H4 (cell line): ENCODE data around the gene MESD. TPM values are rescaled to one million over a fixed set of nuclear protein-coding genes. Genes with fewer than 3 reads are reported as not detected.

Experiments
- DNase-seq: peaks from one replicate; pipeline ENCODE4 v3.0.0-alpha.2; 2015; ENCODE audit warnings: low spot score
- total RNA-seq: library from RNA; depleted of rRNA; stranded (reverse); fragments of >200 nt; shearing (Covaris generic); gene quantifications from 2 replicates; pipeline ENCODE4 v1.2.3, GENCODE V29; 2014

Gene MESD
- total RNA-seq, 1 experiment from 2014 or later: 28.9 TPM

DNA sequence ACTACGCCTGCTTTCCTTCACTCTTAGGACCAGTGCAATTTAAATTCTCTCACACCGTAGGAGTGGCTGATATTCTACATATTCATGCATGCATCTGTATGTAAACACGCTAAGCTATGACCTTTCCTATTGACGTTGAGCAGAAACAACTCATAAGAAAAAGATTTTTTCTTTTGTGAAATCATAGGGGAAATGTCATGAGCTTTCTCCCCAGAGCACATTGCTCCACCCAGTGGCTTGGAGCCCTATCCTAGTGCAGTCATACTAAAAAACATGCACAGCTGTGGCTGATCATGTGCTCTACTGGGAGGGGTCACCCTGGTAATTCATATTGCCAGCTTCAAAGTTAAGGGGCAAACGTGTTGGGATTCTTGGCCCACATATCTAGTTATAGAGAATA is 1.8 kb upstream of the MESD start:
- DNase-seq: no peak

GRCh38 chr15:80990955-80991354 is 1.3 kb upstream of the MESD start:
- no peak for DNase-seq

DNA sequence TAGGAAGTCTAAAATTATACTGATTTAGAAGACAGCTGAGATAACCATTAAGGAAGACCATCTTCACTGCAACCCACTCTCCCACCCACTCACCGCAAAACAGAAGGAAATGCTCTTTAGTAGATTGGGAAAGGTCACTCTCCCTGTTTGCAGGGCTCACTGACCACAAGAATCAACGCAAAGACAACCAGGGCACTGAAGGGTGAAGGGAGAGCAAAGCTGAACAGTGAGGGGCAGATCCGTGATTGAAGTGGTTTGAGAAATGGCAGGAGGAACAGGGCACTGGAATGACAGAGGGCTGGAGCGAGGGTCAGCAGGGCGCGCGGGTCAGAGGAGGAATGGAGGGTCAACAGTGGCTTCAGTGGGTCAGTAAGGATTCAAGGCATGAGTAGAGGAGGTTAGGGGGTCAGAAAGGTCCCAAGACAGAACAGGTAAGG is 520 bp downstream of the MESD start:
- DNase-seq: no peak

DNA sequence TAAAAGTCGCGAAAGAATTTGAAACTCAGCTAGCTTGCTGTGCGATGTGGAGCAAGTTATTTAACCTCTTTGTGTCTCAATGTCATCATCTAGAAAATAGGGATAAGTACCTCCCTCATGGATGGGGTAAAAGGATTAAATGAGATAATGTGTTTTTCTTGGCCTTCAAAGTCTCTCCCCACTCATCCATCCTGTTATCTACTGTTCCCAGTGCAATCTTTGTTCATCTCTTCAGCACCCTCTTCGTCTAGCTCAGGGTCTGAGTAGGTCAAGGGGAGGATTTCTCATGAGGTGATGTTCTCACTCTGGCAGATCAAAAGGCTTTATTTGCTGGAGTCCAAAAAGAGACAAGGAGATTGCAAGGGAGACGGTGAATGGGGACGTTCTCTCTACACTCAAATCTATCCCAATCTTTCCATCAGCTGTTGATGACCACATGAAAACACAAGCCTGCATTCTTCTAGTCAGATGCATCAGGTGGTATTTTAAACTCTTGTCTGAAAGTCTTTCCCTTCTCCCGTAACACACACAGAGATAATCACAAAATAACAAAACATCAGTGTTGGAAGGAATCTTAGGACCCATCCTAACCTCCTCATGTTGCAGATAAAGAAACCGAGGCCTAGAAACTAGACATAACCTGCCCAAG is 1.3 kb downstream of the MESD start:
- no peak for DNase-seq

DNA sequence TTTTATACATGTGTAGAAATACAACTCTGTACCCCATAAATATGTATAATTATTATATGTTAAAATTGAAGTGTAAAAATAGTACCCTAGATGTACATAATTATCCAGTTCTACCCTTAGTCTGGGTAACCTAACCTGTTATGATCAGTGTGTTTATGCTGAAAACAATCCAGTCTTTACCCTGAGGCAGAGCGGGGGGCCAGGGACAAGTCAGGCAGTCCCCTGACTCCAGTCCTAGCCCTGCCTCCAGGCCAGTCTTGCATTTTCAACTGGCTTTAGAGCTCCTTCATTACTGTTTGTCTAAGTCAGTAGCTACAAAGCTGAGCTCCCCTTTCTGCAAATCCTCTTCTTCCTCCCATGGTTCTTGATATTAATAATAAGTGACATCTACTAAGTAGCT is 3.1 kb downstream of the MESD start:
- no peak for DNase-seq

- DNase-seq: no peak
These were observed 3.6 kb downstream of the MESD start for GRCh38 chr15:80985981-80986380.

- DNase-seq: no peak
These were observed 4.8 kb downstream of the MESD start for GRCh38 chr15:80984856-80985255.

- no peak for DNase-seq
These were observed 6.8 kb downstream of the MESD start for GRCh38 chr15:80982839-80983238.

GRCh38 chr15:80982205-80982604 is 7.4 kb downstream of the MESD start:
- DNase-seq: no peak

- DNase-seq: no peak
These were observed 9.9 kb downstream of the MESD start for GRCh38 chr15:80979538-80980200.

DNA sequence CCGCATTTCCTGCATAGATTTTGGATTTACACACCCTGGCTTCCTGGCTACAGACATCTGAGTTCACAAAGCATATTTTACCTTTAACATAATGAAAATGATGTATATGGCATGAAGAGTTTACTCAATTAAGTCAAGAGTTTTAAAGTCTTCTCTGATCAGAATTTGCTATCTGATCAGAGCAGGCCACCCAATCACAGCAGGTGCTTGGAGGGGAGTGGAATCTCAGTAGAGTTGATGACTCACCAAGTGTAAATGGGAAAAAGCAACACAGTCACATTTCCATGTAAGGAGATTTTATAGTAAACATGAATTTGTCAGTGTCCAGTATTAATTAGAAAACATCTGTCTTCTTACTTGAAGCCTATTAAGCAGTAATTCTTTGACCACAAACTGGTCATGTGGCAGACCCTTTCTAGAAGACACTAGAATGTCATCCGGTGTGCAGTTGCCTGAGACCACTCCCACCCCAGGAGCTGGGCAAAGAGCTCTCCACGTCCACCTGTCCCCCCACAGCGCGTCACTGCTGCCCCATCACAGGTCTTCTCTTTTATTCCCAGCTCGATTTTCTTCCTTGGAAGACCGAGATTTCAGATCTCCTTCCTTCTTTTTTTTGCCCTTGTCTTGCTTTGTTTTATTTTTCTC is 10.8 kb downstream of the MESD start:
- DNase-seq: no peak

- no peak for DNase-seq
These were observed 12.0 kb downstream of the MESD start for GRCh38 chr15:80977627-80978036.

DNA sequence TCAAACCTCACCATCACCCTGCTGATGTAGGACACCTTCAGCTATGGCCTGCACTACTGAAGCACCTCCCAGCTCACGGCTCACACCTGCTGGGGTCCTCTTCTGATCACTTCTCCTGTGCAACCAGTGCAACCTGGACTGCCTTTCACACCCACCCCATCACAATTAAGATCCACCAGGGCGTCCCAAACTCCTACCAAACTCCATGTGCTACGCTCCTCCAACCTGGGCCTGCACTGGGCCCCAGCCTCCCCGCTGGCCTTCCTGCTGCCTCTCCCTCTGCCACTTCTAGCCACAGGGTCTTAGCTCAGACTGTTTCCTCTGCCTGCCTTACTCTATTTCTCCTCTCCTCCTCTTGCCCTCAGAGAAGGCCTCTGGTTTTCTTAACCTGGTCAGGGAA is 12.8 kb downstream of the MESD start:
- no peak for DNase-seq

- no peak for DNase-seq
These were observed 14.7 kb downstream of the MESD start for GRCh38 chr15:80974914-80975313.

GRCh38 chr15:80972276-80972675 is 17.3 kb downstream of the MESD start:
- DNase-seq: no peak

- DNase-seq: no peak
These were observed 18.5 kb downstream of the MESD start for GRCh38 chr15:80971143-80971542.

DNA sequence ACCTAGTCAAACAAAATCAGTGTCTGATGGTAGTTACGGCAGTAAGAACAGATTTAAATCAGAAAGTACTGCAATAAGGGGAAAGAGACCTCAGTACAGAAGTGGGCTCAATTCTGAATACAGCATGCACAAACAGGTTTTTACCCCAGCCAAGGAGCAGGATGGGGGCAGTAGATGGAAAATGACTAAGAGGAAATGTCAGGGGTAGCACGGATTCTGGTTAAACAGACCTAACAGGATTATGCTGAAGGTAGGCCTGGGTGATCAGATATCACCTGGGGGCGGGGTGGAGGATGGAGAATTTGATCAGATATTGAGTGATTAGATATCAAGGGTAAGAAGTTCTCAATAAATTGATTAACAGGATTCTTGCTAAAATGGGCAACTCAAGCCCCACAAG is 19.0 kb downstream of the MESD start:
- DNase-seq: no peak

- DNase-seq: no peak
These were observed 19.5 kb downstream of the MESD start for GRCh38 chr15:80970018-80970657.

GRCh38 chr15:80969316-80969715 is 20.3 kb downstream of the MESD start:
- no peak for DNase-seq

- DNase-seq: no peak
These were observed 21.6 kb downstream of the MESD start for GRCh38 chr15:80967991-80968510.

GRCh38 chr15:80967451-80967850 is 22.2 kb downstream of the MESD start:
- DNase-seq: no peak

DNA sequence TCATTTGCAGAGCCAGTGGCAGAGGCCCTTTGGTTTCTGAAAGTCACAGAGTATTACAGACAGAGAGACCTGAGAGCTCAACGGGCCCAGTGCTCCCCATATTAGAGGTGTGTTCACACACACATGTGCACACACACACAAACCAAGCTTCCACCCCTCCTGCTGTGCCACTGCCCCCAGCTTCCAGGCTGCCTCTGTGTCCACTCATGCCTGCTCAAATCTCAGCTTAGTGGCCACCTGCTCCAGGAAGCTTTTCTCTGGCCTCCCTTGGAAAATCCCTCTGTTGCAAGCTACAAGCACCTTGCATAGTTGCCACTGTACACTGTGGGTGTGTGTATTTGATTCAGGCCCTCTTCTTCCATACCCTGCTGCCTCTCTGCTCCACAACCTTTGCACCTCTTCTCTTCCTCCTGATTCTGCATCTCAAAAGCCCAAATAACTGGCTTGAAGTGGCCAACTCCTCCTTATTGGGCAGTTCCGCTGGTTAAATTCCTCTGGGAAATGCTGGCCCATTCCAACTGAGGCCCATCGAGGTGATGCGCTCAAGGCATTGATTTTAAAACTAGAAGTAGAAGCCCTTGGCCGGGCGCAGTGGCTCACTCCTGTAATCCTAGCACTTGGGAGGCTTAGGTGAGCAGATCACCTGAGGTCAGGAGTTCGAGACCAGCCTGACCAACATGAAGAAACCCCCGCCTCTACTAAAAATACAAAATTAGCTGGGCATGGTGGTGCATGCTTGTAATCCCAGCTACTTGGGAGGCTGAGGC is 23.0 kb downstream of the MESD start:
- no peak for DNase-seq
